Activated T-cell treated with anti-CD3 and anti-CD28 coated beads, Interleukin-2, amount 50 U/mL, for 72 hours (primary cell): ENCODE measurements around the gene MCF2L. TPM values are rescaled to one million over a fixed set of nuclear protein-coding genes. Genes with fewer than 3 reads are reported as not detected.

Experiments used
- ATAC-seq, 2 donors: fragments of 150-1000 bp; cut with Tn5 transposase; replicated peaks in 1 of 2; 2 replicates each; pipeline ENCODE4 v1.10.0; 2021; ENCODE audit warnings: moderate library complexity in 2 of 2, mild to moderate bottlenecking in 1 of 2
- DNase-seq, 2 donors: peaks; one replicate each; pipeline ENCODE4 v3.0.0; 2021 to 2022; ENCODE audit warnings: mixed read lengths in 1 of 2
- H3K27ac Mint-ChIP-seq: one replicate; pipeline ENCODE4 v1.8.0; 2022; ENCODE audit warnings: mild to moderate bottlenecking, moderate library complexity, mixed read lengths
- H3K27me3 Mint-ChIP-seq: one replicate; pipeline ENCODE4 v1.8.0; 2022; ENCODE audit warnings: low read depth, mixed read lengths
- H3K36me3 Mint-ChIP-seq, 2 donors: one replicate each; pipeline ENCODE4 v1.8.0; 2022; ENCODE audit warnings: mixed read lengths in 2 of 2, mild to moderate bottlenecking in 1 of 2; ENCODE audit not compliant: insufficient read depth in 2 of 2
- H3K4me1 Mint-ChIP-seq: one replicate; pipeline ENCODE4 v1.8.0; 2022; ENCODE audit warnings: low read depth, mixed read lengths
- H3K4me3 Mint-ChIP-seq, 2 donors: one replicate each; pipeline ENCODE4 v1.8.0; 2022; ENCODE audit warnings: mild to moderate bottlenecking in 2 of 2, mixed read lengths in 2 of 2, moderate library complexity in 2 of 2
- H3K9me3 Mint-ChIP-seq, 2 donors: one replicate each; pipeline ENCODE4 v1.8.0; 2022; ENCODE audit warnings: mixed read lengths in 2 of 2
- total RNA-seq, 2 donors: library from RNA; stranded (reverse); gene quantifications; one replicate each; pipeline ENCODE4 v1.2.3, GENCODE V29; 2022

The MCF2L gene
- total RNA-seq, 2 donors from 2014 or later = 9.6 to 11.8 TPM

DNA sequence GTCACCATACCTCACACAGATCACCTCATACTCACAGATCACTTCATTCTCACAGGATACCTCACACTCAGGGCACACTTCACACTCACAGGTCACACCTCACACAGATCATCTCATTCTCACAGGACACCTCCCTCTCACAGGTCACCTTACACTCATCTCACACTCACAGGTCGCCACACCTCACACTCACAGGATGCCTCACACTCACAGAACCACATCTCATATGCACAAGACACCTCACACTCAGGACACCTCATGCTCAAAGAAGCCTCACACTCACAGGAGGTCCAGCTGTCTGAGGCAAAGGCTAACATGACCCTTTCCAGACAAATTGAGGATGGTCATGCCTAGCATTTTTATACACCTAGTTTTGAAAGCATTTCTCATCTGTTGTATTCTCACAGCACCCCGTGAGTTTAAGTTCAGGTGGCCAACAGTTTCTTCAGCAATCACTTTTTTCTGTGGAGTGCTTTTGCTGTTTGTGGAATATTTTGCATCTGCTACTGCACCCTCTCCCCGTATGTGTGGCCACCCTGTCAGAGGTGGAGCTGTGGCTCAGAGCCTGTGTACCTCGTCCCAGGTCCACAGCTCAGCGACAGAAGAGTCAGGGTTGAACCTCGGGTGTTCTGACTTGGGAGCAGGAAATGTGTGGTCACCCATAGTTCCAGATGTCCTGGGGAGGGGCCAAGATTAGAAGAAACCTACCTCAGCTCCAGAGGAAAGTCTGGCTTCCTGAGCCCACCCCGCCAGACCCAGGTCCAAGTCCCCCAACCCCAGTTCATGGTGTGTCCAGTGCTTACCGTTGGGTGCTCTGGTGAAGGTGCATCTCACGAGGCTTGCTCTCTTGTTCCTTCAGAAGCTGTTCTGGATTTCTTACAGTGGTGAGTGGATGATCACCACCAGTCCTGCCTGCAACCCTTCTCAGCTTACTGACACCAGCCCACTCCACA is 144.2 kb downstream of the MCF2L start:
- ATAC-seq = no peak
- DNase-seq = no peak
- H3K27me3 Mint-ChIP-seq = no peaks in the 10 kb centered on the region
- H3K4me1 Mint-ChIP-seq = no peaks in the 10 kb centered on the region
- no peaks in the 10 kb centered on the region for H3K9me3 Mint-ChIP-seq
- no peak overlapping the region for H3K4me3 Mint-ChIP-seq
- H3K27ac Mint-ChIP-seq = no peak overlapping the region
- H3K36me3 Mint-ChIP-seq = peaks cover 0 to 2% of the 10 kb centered on the region in 2 donors

DNA sequence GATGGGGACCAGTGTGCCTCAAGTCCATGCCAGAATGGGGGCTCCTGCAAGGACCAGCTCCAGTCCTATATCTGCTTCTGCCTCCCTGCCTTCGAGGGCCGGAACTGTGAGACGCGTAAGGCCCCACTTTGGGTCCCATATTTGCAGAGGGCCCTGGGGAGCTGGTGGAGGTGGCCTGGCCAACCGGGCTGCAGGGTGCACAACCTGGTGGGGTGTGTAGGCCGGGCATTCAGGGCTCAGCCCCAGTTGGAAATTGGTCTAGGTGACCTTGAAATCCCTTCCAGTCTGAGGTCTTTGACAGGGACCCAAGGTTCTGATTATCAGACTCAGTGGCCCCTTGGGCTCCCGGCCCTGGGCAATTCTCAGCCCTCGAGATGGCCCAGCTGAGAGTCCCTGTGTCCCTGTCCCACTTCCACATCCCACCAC is 144.8 kb downstream of the MCF2L start:
- Mint-ChIP-seq H3K9me3 (no peaks in the 10 kb centered on the region), H3K27ac (no peak overlapping the region), H3K27me3 (no peaks in the 10 kb centered on the region), H3K4me3 (no peak overlapping the region), H3K36me3 (peaks cover 0 to 2% of the 10 kb centered on the region in 2 donors), H3K4me1 (no peaks in the 10 kb centered on the region)
- ATAC-seq (no peak), DNase-seq (no peak)

DNA sequence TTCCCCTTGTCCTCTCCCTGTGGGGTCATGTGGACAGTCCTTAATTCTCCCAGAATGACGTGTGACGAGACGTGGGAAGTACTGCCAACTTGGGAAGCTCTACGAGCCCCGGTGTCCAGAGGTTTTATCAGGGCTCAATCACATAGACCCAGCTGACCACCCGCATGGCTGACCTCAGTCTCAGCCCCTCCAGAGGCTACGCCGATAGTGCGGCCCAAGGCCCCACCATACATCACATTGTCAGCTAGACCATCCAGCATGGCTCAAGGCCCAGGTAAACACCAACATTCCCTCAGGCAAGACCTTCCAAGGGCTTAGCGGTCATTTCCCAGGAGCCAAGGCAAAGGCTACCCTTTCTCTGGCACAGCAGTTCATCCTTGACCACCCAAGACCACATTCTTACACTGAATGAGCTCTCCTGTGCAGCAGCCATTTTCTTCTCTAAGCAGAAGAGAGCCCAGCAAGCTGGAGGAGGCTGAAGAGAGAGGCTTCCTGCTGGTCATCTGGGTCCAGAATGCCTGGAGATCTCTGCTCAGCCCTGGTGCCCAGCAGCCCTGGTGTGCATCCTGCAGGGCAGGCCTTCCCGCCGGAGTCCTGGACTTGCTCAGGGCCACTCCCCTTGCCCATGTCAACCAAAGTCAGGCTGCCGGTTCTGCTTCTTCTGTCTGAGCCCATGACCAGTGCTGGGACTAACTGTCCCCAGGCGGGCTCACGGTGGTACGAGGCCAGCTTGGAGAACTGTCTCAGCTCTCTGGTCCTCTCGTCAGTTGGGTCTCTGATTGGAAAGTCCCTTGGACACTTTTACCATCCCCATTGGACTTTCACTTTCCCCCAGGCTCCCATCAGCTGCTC is 145.7 kb downstream of the MCF2L start:
- H3K4me3 Mint-ChIP-seq = no peak overlapping the region
- H3K9me3 Mint-ChIP-seq = no peaks in the 10 kb centered on the region
- no peak overlapping the region for H3K27ac Mint-ChIP-seq
- no peaks in the 10 kb centered on the region for H3K4me1 Mint-ChIP-seq
- no peaks in the 10 kb centered on the region for H3K27me3 Mint-ChIP-seq
- DNase-seq (no peak), ATAC-seq (no peak)
- H3K36me3 Mint-ChIP-seq = no peaks in the 10 kb centered on the region

DNA sequence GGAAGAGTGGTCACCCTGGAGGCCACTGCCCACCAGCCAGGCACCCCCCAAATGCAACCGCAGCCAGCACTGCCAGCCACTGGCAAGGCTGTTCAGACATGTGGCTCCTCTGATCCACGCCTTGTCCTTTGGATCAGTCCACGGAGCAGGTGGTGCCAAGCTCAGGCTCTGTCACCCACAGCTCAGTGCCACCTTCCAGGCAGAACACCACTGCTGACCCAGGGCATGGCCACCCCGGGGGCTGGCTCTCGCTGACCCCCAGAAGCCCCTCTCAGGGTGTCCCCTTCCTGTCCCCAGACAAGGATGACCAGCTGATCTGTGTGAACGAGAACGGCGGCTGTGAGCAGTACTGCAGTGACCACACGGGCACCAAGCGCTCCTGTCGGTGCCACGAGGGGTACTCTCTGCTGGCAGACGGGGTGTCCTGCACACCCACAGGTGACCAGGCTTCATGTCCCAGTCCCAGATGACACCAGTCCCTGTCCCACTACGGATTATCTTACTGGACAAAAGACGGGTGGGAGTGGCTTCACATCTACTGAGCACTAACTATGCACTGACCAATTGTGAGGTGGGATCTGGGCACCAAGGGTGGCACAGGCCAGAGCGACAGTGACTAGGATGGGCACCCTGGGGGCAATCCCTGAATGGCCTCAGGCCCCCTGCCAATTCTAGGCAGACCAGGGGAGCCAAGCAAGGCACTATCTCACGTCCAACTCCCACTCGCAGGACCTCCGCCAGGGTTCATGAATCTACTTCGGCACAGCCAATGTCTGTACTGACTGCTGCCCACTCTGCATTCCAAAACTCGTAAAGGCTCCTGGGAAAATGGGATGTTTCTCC is 146.6 kb downstream of the MCF2L start:
- no peak for DNase-seq
- no peaks in the 10 kb centered on the region for H3K27me3 Mint-ChIP-seq

DNA sequence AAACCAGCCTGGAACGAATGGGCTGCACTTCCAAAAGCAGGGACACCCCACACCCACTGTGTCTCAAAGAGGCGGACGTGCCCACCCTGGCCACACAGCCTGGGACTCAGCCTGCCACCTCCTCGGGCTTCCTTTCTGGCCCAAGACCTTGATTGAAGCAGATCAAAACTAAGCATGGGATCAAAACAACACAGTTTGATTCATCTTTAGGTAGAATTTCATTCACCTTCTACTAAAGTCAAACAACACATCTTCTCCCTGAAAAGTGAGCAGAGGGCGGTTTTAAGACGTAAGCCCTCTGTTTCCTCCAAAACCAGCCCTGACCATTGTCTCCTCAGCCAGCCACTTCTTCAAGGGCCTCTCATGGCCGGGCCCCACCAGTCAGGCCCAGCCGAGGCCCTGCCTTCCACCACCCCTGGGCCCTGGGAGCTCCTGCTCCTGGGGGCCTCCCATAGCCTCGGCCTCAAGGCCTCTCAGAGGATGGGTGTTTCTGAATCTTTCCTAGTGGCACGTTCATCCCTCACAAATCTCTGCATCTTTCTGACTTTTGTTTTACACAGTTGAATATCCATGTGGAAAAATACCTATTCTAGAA is 147.3 kb downstream of the MCF2L start:
- no peak overlapping the region for H3K27ac Mint-ChIP-seq
- H3K4me3 Mint-ChIP-seq = no peak overlapping the region

More for the DNA sequence above, 146.6 kb downstream of the MCF2L start:
- Mint-ChIP-seq H3K4me3 (no peak overlapping the region), H3K4me1 (no peaks in the 10 kb centered on the region), H3K27ac (no peak overlapping the region), H3K9me3 (no peaks in the 10 kb centered on the region), H3K36me3 (no peaks in the 10 kb centered on the region)
- no peak for ATAC-seq

DNA sequence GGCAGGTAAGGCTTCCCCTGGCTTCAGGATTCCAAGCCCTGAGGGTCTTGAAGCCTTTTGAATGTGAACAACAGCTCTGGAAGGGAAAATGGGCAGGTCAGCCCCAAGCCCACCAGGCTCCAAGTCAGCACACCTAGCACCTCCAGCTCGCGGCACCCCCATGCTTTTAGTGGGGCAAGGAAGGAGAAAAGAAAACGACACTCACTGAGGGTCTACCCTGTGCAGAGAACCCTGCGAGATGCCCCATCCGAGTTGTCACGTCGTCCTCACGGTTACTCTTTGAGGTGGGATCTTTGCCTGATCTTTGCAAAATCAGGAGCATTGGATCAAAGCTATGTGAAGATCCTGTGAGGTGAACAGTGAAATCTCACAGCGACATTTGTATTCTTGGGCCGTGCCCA is 147.9 kb downstream of the MCF2L start:
- ATAC-seq (no peak), DNase-seq (no peak)
- Mint-ChIP-seq H3K9me3 (no peaks in the 10 kb centered on the region), H3K27ac (no peak overlapping the region), H3K27me3 (no peaks in the 10 kb centered on the region), H3K36me3 (no peaks in the 10 kb centered on the region), H3K4me3 (no peak overlapping the region), H3K4me1 (no peaks in the 10 kb centered on the region)

More for the DNA sequence above, 147.3 kb downstream of the MCF2L start:
- H3K27me3 Mint-ChIP-seq = no peaks in the 10 kb centered on the region
- ATAC-seq = no peak
- H3K9me3 Mint-ChIP-seq = no peaks in the 10 kb centered on the region
- DNase-seq = no peak
- H3K36me3 Mint-ChIP-seq = no peaks in the 10 kb centered on the region
- no peaks in the 10 kb centered on the region for H3K4me1 Mint-ChIP-seq

DNA sequence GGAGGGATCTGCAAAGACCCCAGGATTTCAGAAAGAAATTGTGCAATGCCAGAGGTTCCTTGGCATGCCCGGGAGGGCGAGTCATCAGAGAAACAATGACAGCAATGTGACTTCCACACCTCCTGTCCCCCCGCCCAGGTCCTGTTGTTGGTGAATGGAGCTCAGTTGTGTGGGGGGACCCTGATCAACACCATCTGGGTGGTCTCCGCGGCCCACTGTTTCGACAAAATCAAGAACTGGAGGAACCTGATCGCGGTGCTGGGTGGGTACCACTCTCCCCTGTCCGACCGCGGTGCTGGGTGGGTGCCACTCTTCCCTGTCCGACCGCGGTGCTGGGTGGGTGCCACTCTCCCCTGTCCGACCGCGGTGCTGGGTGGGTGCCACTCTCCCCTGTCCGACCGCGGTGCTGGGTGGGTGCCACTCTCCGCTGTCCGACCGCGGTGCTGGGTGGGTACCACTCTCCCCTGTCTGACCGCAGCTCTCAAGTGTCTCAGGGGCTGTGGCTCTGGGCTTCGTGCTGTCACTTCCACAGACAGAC is 148.4 kb downstream of the MCF2L start:
- H3K27ac Mint-ChIP-seq = no peak overlapping the region
- no peaks in the 10 kb centered on the region for H3K27me3 Mint-ChIP-seq
- no peak overlapping the region for H3K4me3 Mint-ChIP-seq
- H3K9me3 Mint-ChIP-seq = no peaks in the 10 kb centered on the region
- DNase-seq = no peak
- no peaks in the 10 kb centered on the region for H3K36me3 Mint-ChIP-seq
- no peaks in the 10 kb centered on the region for H3K4me1 Mint-ChIP-seq
- ATAC-seq = no peak

DNA sequence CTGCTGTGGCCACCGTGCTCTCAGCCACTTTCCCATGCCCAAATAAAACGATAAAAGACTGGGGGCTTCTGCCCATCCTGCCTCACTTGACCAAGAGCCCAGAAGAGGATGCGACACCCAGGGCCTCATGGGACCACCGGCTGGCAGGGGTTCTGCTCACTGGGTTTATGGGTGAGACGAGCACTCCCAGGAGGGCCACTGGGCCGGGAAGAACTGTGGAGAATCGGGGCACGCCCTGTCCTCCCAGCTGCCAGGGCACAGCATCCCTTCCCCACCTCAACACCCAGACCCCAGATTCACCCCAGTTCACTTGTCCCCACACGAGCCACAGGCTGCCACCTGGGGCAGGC is 148.9 kb downstream of the MCF2L start:
- Mint-ChIP-seq H3K4me1 (no peaks in the 10 kb centered on the region), H3K27ac (no peak overlapping the region), H3K36me3 (no peaks in the 10 kb centered on the region), H3K9me3 (no peaks in the 10 kb centered on the region), H3K27me3 (no peaks in the 10 kb centered on the region), H3K4me3 (no peak overlapping the region)
- DNase-seq (no peak), ATAC-seq (no peak)

DNA sequence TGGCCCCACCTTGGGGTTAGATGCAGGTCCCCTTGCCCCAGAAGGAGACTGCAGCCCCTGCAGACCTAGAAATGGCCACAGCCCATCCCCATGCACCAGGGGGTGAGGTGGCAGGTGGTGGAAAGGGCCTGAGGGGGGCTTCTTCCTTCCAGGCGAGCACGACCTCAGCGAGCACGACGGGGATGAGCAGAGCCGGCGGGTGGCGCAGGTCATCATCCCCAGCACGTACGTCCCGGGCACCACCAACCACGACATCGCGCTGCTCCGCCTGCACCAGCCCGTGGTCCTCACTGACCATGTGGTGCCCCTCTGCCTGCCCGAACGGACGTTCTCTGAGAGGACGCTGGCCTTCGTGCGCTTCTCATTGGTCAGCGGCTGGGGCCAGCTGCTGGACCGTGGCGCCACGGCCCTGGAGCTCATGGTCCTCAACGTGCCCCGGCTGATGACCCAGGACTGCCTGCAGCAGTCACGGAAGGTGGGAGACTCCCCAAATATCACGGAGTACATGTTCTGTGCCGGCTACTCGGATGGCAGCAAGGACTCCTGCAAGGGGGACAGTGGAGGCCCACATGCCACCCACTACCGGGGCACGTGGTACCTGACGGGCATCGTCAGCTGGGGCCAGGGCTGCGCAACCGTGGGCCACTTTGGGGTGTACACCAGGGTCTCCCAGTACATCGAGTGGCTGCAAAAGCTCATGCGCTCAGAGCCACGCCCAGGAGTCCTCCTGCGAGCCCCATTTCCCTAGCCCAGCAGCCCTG is 149.4 kb downstream of the MCF2L start:
- H3K4me3 Mint-ChIP-seq = no peak overlapping the region
- H3K27ac Mint-ChIP-seq = no peak overlapping the region
- no peaks in the 10 kb centered on the region for H3K4me1 Mint-ChIP-seq
- no peaks in the 10 kb centered on the region for H3K36me3 Mint-ChIP-seq
- H3K27me3 Mint-ChIP-seq = no peaks in the 10 kb centered on the region
- DNase-seq (no peak), ATAC-seq (no peak)
- no peaks in the 10 kb centered on the region for H3K9me3 Mint-ChIP-seq

DNA sequence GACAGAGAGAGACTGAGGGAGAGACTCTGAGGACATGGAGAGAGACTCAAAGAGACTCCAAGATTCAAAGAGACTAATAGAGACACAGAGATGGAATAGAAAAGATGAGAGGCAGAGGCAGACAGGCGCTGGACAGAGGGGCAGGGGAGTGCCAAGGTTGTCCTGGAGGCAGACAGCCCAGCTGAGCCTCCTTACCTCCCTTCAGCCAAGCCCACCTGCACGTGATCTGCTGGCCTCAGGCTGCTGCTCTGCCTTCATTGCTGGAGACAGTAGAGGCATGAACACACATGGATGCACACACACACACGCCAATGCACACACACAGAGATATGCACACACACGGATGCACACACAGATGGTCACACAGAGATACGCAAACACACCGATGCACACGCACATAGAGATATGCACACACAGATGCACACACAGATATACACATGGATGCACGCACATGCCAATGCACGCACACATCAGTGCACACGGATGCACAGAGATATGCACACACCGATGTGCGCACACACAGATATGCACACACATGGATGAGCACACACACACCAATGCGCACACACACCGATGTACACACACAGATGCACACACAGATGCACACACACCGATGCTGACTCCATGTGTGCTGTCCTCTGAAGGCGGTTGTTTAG is 150.3 kb downstream of the MCF2L start:
- Mint-ChIP-seq H3K27me3 (no peaks in the 10 kb centered on the region), H3K27ac (no peak overlapping the region), H3K4me1 (no peaks in the 10 kb centered on the region), H3K4me3 (no peak overlapping the region), H3K36me3 (no peaks in the 10 kb centered on the region), H3K9me3 (no peaks in the 10 kb centered on the region)
- DNase-seq (no peak), ATAC-seq (no peak)

DNA sequence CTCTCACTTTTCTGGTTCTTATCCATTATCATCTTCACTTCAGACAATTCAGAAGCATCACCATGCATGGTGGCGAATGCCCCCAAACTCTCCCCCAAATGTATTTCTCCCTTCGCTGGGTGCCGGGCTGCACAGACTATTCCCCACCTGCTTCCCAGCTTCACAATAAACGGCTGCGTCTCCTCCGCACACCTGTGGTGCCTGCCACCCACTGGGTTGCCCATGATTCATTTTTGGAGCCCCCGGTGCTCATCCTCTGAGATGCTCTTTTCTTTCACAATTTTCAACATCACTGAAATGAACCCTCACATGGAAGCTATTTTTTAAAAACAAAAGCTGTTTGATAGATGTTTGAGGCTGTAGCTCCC is 150.8 kb downstream of the MCF2L start:
- H3K27me3 Mint-ChIP-seq = no peaks in the 10 kb centered on the region
- no peak overlapping the region for H3K4me3 Mint-ChIP-seq

More for the DNA sequence above, 150.8 kb downstream of the MCF2L start:
- ATAC-seq = no peak
- no peaks in the 10 kb centered on the region for H3K4me1 Mint-ChIP-seq
- DNase-seq = no peak
- no peak overlapping the region for H3K27ac Mint-ChIP-seq
- H3K9me3 Mint-ChIP-seq = no peaks in the 10 kb centered on the region
- no peaks in the 10 kb centered on the region for H3K36me3 Mint-ChIP-seq
